Muscle layer of colon (tissue), 2 donors: ENCODE measurements around the gene KAT8.
"Not testable (repeated sequence)": the region's sequence is repeated elsewhere in the genome, so short reads cannot be mapped to it uniquely, and the experiment has no call there.

Experiments used
- H3K27ac ChIP-seq: one replicate; pipeline ENCODE4 v1.7.0; 2013; ENCODE audit warnings: low read depth, mild to moderate bottlenecking, low read length, moderate library complexity
- H3K27me3 ChIP-seq, 2 donors: one replicate each; pipeline ENCODE4 v1.7.0; 2013; ENCODE audit warnings: low read length in 2 of 2, mild to moderate bottlenecking in 2 of 2; ENCODE audit not compliant: insufficient read depth in 2 of 2, control insufficient read depth in 1 of 2
- H3K36me3 ChIP-seq: one replicate; pipeline ENCODE4 v1.7.0; 2013; ENCODE audit warnings: mild to moderate bottlenecking, low read length; ENCODE audit not compliant: insufficient read depth
- H3K4me1 ChIP-seq: one replicate; pipeline ENCODE4 v1.7.0; 2013; ENCODE audit warnings: mild to moderate bottlenecking, low read length; ENCODE audit not compliant: insufficient read depth
- H3K4me3 ChIP-seq, 2 donors: one replicate each; pipeline ENCODE4 v1.7.0; 2013; ENCODE audit warnings: low read length in 2 of 2, low read depth in 1 of 2, mild to moderate bottlenecking in 1 of 2, moderate library complexity in 1 of 2
- H3K9ac ChIP-seq: one replicate; pipeline ENCODE4 v1.7.0; 2013; ENCODE audit warnings: low read length
- H3K9me3 ChIP-seq: one replicate; pipeline ENCODE4 v1.7.0; 2013; ENCODE audit warnings: mild to moderate bottlenecking, low read length
- donor health status: abdominal sarcoma.
- donor health status: Adenocarcinoma of cecum.

The KAT8 gene

DNA sequence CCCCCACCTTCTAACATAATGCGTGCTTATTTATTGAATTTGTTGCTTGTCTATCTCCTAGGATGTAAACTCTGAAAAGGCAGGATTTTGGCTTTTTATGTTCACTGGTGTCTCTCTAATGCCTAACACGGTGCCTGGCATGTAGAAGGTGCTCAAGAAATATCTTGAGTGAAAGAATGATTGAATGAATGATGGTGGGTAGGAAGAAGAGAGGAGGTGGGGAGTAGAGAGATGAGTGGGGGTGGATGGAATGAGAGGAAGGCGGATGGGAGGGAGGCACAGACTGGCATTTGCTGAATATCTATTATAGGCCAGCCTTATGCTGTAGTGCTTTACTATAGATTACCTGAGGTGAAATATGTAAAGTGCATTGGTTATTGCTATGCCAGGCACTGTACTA is 30.1 kb downstream of the KAT8 start:
- peaks cover 4 to 12% of the 10 kb centered on the region in 2 donors for H3K27me3 ChIP-seq
- no peak overlapping the region for H3K27ac ChIP-seq
- no peaks in the 10 kb centered on the region for H3K36me3 ChIP-seq
- no peaks in the 10 kb centered on the region for H3K4me1 ChIP-seq
- no peaks in the 10 kb centered on the region for H3K9me3 ChIP-seq
- no peak overlapping the region for H3K9ac ChIP-seq
- no peak overlapping the region for H3K4me3 ChIP-seq

DNA sequence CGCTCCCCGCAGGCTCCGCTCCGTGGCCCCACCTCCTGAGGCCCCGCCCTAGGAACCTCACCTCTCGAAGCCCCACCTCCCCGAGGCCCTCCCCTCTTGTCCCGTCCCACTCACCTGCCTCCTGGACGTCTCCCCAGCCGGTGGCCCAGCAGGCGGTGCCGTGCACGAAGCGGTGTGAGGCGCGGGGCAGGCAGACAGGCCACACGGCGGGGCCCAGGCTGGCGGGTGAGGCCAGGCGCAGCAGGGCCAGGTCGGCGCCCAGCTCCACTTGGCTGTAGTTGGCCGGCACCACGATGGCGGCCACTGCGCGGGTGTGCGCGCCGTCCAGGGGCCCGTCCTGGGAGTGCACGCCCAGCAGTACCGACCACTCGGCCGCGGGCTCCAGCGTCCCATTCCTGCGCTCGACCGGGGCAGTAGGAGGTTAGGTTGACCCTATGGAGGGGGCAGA is 30.8 kb downstream of the KAT8 start:
- Histone ChIP-seq H3K9ac (no peak overlapping the region), H3K27ac (no peak overlapping the region), H3K9me3 (no peaks in the 10 kb centered on the region), H3K36me3 (no peaks in the 10 kb centered on the region), H3K4me3 (no peak overlapping the region), H3K27me3 (peaks cover 4 to 12% of the 10 kb centered on the region in 2 donors), H3K4me1 (no peaks in the 10 kb centered on the region)

DNA sequence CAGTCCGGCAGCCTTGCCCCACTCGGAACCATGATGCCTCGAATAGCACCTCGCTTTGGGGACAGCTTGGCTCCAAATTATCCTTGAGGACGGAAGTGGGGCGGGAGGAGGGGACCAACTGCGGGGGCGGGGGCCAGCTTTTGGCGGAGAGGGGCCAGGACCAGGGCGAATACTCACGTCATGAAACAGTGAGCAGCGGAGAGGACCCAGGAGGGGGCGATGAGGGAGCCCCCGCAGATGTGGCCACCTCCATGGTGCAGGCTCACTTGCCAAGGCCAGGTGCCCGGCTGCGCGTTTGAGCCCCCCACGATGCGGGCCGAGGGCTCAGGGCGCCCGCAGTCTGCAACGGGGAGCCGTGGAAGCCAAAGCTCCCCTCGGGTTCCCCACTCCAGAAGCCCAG is 31.4 kb downstream of the KAT8 start:
- peaks cover 4 to 12% of the 10 kb centered on the region in 2 donors for H3K27me3 ChIP-seq
- no peaks in the 10 kb centered on the region for H3K36me3 ChIP-seq
- no peaks in the 10 kb centered on the region for H3K9me3 ChIP-seq
- H3K4me3 ChIP-seq = no peak overlapping the region
- no peaks in the 10 kb centered on the region for H3K4me1 ChIP-seq
- H3K9ac ChIP-seq = no peak overlapping the region
- no peak overlapping the region for H3K27ac ChIP-seq

DNA sequence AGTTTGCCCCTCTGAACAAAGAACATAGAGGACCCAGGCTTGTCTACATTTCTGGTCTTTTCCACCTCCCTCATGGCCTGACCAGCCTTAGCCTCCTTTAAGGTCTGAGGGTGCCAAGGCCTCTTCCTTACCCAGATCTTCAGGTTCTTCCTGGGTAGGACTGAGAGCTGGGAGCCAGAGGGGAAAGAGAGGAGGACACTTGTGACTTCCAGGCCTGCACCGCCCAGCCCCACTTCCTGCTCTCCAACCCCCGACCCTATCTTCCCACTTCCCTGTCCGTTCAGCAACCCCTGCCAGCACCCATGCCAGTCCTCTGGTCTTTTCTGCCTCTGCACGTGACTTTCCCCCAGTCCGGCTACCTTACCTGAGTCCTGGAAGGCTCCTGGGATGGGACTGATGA is 31.9 kb downstream of the KAT8 start:
- no peak overlapping the region for H3K9ac ChIP-seq
- H3K9me3 ChIP-seq = no peaks in the 10 kb centered on the region
- no peak overlapping the region for H3K27ac ChIP-seq
- no peaks in the 10 kb centered on the region for H3K36me3 ChIP-seq
- H3K27me3 ChIP-seq = peaks cover 4 to 12% of the 10 kb centered on the region in 2 donors
- no peak overlapping the region for H3K4me3 ChIP-seq
- no peaks in the 10 kb centered on the region for H3K4me1 ChIP-seq

DNA sequence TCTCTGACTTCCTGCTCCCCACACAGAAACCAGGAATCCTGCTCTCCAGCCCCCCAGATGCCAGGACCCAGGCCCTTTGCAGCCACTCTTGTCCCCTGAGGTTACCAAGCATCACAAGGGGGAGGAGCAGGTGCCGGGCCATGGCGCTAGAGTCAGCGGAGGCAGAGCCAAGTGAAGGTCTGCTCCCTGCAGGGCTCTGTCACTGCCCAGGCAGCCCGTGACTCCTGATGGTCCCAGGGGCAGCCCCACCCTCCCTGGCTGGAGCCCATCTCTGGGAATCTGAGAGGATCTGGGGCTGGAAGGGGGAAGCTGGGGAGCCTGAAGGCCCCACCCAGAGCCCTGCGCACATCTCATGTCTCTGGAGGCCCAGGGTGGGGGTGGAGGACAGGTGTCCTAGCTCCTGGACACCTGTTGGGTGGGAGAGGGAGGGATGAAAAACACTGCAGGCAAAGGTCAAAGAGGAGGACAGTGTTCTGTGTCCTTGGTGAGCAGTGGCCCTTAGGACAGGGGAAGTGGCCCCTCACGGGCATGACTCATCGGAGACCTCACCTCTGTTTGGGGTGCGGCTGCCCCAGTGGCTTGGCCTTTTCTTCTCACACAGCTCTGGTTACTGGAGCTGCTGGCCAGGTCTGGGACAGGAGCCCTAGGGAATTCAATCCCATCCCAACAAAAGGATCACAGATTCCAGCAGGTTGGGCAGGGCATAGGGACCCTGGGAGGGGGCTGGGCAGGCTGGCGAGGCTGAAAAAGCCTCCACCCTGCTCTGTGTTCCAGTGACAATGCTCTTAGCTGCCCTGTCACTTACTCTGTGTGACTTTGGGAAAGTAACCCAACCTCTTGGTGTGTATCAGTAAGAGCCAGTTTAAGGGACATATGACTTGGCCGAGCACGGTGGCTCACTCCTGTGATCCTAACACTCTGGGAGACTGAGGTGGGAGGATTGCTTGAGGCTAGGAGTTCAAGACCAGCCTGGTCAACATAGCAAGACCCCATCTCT is 32.7 kb downstream of the KAT8 start, which contains the start of gene PRSS36:
TSS of gene PRSS36 (minus strand) at position 173 of the 997 bp plus-strand sequence. CDS start at position 142, 31 bp downstream.
- Histone ChIP-seq H3K36me3 (no peaks in the 10 kb centered on the region), H3K4me1 (no peaks in the 10 kb centered on the region), H3K27ac (no peak within 1 kb of the TSS), H3K4me3 (no peak within 1 kb of the TSS), H3K27me3 (peaks cover 4 to 12% of the 10 kb centered on the region in 2 donors), H3K9ac (no peak within 1 kb of the TSS), H3K9me3 (no peaks in the 10 kb centered on the region)

DNA sequence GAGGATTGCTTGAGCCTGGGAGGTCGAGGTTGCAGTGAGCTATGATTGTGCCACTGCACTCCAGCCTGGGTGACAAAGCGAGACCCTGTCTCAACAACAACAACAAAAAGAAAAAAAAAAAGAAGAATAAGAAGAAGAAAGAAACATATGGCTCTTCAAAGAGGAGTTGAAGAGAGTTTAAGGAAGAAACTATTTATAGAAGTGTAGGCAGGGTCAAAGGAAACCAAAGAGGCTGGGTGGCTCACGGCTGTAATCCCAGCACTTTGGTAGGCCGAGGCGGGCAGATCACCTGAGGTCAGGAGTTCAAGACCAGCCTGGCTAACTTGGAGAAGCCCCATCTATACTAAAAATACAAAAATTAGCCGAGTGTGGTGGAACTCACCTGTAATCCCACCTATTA is 33.5 kb downstream of the KAT8 start:
- not testable (repeated sequence) for H3K9me3 ChIP-seq, H3K4me3 ChIP-seq, H3K36me3 ChIP-seq, H3K4me1 ChIP-seq, H3K9ac ChIP-seq, H3K27ac ChIP-seq
- H3K27me3 ChIP-seq = peaks cover 4 to 12% of the 10 kb centered on the region in 2 donors

DNA sequence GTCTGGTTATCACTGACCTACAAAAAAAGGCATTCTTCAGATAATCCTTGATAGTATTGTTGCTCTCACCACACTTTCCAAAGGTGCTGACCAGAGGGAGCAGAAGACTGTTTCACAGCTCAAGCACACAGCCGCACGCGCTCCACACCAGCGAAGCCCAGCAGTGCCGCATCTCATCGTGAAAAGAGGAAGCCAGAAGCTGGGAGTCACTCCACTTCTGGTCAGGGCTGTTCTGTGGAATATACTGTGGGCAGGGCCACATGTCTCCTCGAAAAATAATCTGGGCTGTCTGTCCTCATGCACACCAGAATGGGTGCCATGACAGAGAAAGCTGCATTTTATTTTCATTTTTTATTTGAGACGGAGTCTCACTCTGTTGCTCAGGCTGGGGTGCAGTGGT is 39.7 kb downstream of the KAT8 start:
- Histone ChIP-seq H3K4me1 (no peaks in the 10 kb centered on the region), H3K4me3 (no peak overlapping the region), H3K27ac (no peak overlapping the region), H3K27me3 (no peaks in the 10 kb centered on the region), H3K36me3 (no peaks in the 10 kb centered on the region), H3K9me3 (no peaks in the 10 kb centered on the region), H3K9ac (no peak overlapping the region)

DNA sequence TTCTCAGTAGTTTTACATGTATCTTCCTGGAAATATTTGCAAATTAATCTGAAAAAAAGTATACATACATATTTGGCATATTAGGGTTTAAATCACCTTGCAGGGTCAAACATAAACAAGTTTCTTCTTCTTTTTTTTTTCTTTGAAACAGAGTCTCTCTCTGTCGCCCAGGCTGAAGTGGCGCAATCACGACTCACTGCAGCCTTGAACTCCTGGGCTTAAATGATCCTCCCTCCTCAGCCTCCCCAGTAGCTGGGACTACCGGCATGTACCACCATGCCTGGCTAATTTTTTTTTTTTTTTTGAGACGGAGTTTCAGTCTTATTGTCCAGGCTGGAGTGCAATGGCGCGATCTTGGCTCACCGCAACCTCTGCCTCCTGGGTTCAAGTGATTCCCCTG is 49.9 kb downstream of the KAT8 start:
- Histone ChIP-seq H3K4me3 (no peak overlapping the region), H3K4me1 (no peaks in the 10 kb centered on the region), H3K9me3 (no peaks in the 10 kb centered on the region)

DNA sequence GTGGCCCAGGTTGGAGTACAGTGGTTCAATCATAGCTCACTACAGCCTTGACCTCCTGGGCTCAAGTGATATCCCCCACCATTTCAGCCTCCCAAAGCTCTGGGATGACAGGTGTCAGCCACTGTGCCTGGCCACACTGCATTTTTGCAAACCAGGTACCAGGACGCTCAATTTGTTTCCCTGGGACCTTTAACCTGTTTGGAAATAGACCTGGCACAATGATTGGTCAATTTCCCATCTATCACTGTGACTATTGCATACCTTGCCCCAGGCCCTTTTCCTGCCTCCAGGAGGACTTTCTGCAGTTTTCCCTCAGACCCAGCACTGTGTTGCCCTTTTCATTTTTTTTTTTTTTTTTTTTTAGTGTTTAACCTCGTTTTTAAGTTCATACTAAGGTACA is 51.4 kb downstream of the KAT8 start:
- no peaks in the 10 kb centered on the region for H3K27me3 ChIP-seq
- H3K4me1 ChIP-seq = no peaks in the 10 kb centered on the region
- no peak overlapping the region for H3K9ac ChIP-seq
- H3K36me3 ChIP-seq = no peaks in the 10 kb centered on the region
- H3K27ac ChIP-seq = no peak overlapping the region
- no peaks in the 10 kb centered on the region for H3K9me3 ChIP-seq
- no peak overlapping the region for H3K4me3 ChIP-seq

More for the DNA sequence above, 49.9 kb downstream of the KAT8 start:
- Histone ChIP-seq H3K27me3 (no peaks in the 10 kb centered on the region), H3K27ac (no peak overlapping the region), H3K36me3 (no peaks in the 10 kb centered on the region), H3K9ac (no peak overlapping the region)

DNA sequence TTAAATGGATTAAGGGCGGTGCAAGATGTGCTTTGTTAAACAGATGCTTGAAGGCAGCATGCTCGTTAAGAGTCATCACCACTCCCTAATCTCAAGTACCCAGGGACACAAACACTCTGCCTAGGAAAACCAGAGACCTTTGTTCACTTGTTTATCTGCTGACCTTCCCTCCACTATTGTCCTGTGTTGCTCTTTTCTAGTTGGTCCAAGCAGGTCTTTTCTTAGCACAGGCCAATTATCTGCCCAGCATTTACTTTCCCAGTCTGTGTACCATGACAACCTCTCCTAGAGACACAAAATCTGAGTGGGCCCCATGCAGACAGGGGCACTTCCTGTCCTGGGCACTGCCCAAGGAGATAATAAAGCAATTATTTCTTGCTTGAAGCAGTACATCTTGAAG is 52.6 kb downstream of the KAT8 start:
- not testable (repeated sequence) for H3K27me3 ChIP-seq, H3K4me3 ChIP-seq, H3K4me1 ChIP-seq, H3K27ac ChIP-seq, H3K9ac ChIP-seq, H3K36me3 ChIP-seq, H3K9me3 ChIP-seq

DNA sequence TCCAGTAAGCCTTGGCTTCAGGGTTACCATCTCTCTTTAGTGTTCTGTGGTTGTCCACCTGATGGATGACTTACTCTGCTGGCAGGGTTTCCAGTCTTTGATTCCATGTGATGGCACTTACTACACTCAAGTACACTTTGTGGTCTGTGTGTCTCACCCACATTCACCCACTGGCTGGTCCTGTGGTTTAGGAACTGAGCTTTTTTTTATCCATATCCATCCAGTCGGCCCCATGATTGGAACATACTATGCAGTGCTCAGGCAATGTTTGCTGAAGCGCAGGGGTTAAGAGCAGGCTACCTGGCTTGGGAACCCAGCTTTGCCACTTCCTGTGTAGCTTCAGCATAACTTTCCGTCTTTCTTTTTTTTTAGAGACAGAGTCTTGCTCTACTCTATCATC is 59.7 kb downstream of the KAT8 start:
- H3K4me3 ChIP-seq = no peak overlapping the region
- no peak overlapping the region for H3K9ac ChIP-seq
- H3K4me1 ChIP-seq = peaks cover 15% of the 10 kb centered on the region
- H3K36me3 ChIP-seq = no peaks in the 10 kb centered on the region
- no peak overlapping the region for H3K27ac ChIP-seq
- no peaks in the 10 kb centered on the region for H3K9me3 ChIP-seq
- no peaks in the 10 kb centered on the region for H3K27me3 ChIP-seq
